ENCODE measurements around the gene COL9A2.
"Not testable (repeated sequence)": the region's sequence is repeated elsewhere in the genome, so short reads cannot be mapped to it uniquely, and the experiment has no call there.

Gene COL9A2

DNA sequence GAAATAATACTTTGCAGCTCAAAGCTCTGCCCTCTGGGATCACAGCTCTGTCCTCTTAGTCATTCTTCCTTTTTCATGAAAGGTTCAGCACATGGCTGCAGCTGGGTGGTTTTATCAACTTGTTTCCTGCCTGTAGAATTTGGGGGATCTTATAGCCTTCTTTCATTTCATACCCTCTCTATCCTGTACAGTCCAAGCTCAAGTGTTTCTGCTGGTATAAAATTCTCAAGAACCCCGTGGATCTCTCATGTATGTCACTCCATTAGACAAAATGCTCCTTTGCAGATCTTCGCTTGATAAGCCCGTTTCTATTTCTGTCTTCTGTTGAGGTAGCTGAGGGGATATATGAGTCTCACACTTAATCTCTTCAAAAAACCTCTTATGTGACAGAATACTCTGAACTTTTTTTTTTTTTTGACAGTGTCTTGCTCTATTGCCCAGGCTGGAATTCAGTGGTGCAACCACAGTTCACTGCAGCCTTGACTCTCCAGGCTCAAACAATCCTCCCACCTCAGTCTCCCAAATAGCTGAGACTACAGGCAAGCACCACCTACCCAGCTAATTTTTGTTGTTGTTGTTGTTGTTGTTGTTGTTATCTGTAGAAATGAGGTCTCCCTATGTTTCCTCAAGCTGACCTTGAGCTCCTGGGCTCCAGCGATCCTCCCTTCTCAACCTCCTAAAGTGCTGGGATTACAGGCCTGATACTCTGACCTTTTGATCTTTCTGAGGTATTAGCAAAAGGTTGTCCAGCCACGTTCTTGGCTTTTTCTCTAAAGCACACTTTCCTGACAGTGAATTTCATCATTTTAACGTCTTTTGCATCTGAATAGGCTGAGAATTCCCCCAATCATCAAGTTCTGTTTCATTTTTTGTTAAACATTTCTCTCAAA lies 24.6 kb upstream of the COL9A2 start:
- no peak overlapping the region for H3K4me3 ChIP-seq (ENCODE audit: low read length)
- TF ChIP-seq, protein P1, sequence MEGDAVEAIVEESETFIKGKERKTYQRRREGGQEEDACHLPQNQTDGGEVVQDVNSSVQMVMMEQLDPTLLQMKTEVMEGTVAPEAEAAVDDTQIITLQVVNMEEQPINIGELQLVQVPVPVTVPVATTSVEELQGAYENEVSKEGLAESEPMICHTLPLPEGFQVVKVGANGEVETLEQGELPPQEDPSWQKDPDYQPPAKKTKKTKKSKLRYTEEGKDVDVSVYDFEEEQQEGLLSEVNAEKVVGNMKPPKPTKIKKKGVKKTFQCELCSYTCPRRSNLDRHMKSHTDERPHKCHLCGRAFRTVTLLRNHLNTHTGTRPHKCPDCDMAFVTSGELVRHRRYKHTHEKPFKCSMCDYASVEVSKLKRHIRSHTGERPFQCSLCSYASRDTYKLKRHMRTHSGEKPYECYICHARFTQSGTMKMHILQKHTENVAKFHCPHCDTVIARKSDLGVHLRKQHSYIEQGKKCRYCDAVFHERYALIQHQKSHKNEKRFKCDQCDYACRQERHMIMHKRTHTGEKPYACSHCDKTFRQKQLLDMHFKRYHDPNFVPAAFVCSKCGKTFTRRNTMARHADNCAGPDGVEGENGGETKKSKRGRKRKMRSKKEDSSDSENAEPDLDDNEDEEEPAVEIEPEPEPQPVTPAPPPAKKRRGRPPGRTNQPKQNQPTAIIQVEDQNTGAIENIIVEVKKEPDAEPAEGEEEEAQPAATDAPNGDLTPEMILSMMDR (conservative IDR thresholded peaks at IDR 0.05; ENCODE audit: low read length), result no peak
- DNase-seq (ENCODE audit: low read depth), result no peak

DNA sequence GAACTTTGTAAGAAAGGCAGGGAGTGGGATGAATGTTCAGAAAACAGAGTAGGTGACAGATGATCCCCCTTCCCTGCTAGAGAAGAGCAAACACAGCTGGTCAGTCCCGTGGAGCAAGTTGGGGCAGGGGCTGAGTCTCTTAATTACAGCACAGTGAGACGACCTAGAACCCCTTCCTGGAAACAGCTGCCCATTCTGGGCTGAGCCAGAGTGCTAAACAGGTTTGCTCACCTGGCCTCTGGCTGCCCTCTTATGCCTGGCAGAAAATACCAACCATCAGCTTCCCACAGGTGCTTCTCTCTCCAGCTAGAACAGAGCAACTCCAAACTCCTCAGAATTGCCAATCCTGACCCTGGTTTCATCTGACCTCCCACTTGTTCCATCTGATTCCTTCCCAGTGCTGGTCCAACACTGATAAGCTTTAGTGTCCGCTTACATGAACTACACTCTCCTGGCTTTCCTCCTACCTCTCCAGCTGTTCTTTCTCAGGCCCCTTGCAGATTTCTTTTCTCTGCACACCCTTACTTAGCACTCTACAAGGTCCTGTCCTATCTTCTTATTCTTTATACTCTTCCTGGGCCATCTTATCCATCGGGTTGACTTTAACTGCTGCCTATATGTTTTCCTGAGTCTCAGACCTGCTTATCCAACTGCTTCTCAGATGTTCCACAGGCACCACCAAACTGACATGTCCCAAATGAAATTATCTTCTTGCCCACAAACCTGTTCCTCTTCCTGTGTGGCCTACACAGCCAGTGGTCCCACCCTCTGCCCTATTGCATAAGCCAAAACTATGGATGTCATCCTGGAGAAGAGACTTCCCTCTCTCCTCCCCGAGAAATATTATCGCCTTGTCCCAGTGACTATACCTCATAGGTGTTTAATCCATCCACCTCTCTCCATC lies 22.6 kb upstream of the COL9A2 start:
- H3K4me3 ChIP-seq (ENCODE audit: low read length), result no peak overlapping the region
- DNase-seq (ENCODE audit: low read depth), result no peak
- TF ChIP-seq, protein P1 (conservative IDR thresholded peaks at IDR 0.05; ENCODE audit: low read length), result no peak

DNA sequence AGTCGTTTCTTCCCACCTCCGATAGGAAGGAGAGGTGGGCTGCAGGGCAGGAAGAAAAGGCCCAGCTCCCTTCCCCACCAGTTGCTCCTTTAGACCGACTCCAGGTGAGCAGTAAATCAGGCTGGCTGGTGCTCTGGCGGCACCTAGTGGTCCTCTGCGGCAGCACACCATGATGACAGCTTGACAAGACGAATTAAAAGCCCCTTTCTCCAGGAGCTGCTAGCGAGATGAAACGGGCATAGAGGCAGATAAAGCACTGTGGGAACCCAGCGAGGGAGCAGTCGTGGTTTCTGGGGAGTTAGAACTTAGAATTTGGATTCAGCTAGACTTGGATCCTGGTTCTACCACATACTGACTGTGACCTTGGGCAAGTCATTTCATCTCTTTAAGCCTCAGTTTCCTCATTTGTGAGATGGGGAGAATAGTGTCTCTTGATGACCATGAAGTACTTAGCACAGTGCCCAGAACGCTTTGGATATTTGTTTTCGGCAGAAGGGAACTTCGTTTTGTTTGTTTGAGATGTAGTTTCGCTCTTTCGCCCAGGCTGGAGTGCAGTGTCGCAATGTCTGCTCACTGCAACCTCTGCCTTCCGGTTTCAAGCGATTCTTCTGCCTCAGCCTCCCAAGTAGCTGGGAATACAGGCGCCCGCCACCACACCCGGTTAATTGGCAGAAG lies 21.8 kb upstream of the COL9A2 start:
- DNase-seq (ENCODE audit: low read depth), result peak; percentile 63
- no peak overlapping the region for H3K4me3 ChIP-seq (ENCODE audit: low read length)
- TF ChIP-seq, protein P1 (conservative IDR thresholded peaks at IDR 0.05; ENCODE audit: low read length), result peak; percentile 98

DNA sequence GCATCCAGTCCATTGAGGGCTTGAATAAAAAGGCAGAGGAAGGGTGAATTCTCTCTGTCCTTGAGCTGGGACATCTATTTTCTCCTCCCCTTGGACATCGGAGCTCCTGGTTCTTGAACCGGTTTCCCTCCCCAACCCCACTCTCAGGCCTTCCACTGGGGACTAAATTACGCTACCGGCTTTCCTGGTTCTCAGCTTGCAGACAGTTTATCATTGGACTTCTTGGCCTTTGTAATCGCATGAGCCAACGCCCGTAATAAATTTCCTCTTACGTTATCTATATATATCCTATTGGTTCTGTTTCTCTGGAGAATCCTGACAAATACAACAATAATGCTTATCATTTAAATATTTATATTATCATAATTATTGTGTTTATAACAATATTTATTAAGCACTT lies 20.4 kb upstream of the COL9A2 start:
- no peak overlapping the region for H3K4me3 ChIP-seq (ENCODE audit: low read length)
- DNase-seq (ENCODE audit: low read depth), result no peak
- TF ChIP-seq, protein P1 (conservative IDR thresholded peaks at IDR 0.05; ENCODE audit: low read length), result no peak

DNA sequence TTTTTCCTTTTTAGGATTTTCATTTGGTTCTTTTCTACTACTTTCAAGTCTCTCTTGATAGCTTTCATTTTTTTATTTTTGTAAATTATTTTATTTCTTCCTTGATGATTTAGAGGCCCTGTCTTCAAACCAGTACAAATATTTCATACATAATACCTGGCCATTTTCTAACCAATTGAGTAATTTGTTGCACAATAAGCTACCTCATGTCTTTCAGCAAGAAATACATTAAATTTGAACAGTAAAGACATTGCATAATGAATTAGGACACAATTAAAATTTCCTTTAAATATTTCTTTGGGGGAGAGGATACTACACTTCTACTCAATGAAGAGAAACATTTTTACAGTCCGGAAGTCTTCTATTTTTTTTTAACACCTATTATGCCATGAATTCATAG lies 15.6 kb upstream of the COL9A2 start:
- no peak overlapping the region for H3K4me3 ChIP-seq (ENCODE audit: low read length)
- no peak for DNase-seq (ENCODE audit: low read depth)
- TF ChIP-seq, protein P1 (conservative IDR thresholded peaks at IDR 0.05; ENCODE audit: low read length), result no peak

DNA sequence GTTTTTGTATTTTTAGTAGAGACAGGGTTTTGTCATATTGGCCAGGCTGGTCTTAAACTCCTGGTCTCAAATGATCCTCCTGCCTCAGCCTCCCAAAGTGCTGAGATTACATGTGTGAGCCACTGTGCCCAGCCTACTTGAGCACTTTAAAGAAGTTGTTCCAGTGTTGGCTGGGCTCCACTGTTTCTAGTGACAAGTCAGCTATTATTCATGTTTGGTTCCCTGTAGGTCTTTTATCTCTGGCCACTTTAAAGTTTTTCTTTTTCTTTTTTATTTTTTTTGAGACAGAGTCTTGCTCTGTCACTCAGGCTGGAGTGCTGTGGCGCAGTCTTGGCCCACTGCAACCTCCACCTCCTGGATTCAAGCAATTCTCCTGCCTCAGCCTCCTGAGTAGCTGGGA lies 14.3 kb upstream of the COL9A2 start:
- DNase-seq (ENCODE audit: low read depth); H3K4me3 ChIP-seq (ENCODE audit: low read length): not testable (repeated sequence)

DNA sequence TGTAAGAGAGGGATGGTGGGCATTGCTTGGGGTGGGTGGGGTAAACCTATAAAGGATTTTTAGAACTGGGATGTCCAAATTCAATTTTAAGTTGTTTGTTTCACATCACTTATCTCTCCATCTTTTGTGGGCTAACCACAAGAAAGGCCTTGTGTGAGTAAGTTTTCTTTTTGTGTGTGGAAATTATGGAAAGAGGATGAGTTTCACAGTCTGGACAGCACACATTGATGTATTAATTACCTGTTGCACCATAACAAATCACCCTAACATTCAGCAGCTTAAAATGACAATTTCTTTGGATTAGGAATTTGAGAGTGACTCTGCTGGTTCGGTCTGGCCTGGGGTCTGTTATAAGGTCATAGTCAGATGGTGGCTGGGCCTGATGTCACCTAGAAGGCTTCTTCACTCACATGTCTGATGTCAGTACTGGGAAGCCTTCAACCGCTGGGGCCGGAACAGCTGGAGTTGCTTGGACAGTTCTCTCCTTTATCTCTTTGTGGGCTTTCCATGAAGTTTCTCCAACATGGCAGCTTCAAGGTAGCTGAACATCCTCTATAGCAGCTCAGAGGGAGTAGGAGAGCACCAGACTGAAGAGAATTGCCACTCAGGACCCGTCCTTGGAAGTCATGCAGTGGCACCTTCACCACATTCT lies 2.0 kb upstream of the COL9A2 start:
- no peak for DNase-seq (ENCODE audit: low read depth)
- no peak overlapping the region for H3K4me3 ChIP-seq (ENCODE audit: low read length)
- TF ChIP-seq, protein P1 (conservative IDR thresholded peaks at IDR 0.05; ENCODE audit: low read length), result no peak
